GM13977 (cell line): Measurements from ENCODE around the gene ASMTL.
"Not testable (repeated sequence)": the region's sequence is repeated elsewhere in the genome, so short reads cannot be mapped to it uniquely, and the experiment has no call there.

Experiments
- DNase-seq: peaks from one replicate; pipeline ENCODE4 v3.0.0; 2012; ENCODE audit warnings: low spot score
- in situ Hi-C: fragments of 300-500 bp; cut with MboI; formaldehyde crosslinking; loops from one replicate; pipeline ENCODE4 v1.12.0; 2022; ENCODE audit warnings: low sequenced_read_pairs, low pct_unique_long_range_greater_than_20kb, mixed read lengths, inconsistent platforms; ENCODE audit not compliant: unreplicated experiment
- TF ChIP-seq, protein P1 (sequence below): IDR thresholded peaks from 2 replicates; pipeline ENCODE4 v1.5.1; 2012; ENCODE audit warnings: mild to moderate bottlenecking, control low read depth; ENCODE audit not compliant: insufficient read depth; ENCODE audit errors: extremely low read depth, missing control alignments

The ASMTL gene

DNA sequence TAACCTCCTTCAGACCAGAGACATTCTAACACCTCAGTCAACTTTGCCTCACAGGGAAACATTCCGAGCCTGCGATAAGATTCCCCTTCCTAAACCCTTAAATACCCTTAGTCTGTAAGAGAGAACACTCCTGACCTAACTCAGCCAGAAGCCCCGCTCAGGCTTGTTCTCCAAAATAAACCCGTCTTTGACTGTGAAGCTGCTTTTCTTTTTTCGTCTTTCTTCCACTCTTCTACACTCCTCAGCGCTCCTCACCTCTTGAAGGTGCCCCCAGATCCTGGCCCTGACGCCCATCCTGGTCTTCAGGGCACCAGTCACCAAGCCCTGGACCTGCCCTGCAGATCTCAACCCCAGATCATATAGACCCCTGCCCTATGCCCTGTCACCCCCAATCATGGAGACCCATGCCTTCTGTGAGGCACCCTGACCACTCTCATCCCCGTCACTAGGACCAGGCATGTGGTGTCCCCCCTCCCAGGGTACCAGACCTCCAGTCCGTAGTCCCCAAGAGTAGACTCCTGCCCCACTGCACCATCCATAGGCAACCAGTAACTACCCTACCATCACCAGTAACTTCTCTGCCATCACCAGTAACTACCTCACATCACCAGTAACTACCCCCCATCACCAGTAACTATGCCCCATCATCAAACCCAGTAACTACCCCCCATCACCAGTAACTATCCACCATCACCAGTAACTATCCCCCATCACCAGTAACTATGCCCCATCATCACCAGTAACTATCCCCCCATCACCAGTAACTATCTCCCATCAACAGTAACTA, 3.5 kb downstream of the ASMTL start:
- in situ Hi-C loops = no loop called here
- TF ChIP-seq, protein P1, sequence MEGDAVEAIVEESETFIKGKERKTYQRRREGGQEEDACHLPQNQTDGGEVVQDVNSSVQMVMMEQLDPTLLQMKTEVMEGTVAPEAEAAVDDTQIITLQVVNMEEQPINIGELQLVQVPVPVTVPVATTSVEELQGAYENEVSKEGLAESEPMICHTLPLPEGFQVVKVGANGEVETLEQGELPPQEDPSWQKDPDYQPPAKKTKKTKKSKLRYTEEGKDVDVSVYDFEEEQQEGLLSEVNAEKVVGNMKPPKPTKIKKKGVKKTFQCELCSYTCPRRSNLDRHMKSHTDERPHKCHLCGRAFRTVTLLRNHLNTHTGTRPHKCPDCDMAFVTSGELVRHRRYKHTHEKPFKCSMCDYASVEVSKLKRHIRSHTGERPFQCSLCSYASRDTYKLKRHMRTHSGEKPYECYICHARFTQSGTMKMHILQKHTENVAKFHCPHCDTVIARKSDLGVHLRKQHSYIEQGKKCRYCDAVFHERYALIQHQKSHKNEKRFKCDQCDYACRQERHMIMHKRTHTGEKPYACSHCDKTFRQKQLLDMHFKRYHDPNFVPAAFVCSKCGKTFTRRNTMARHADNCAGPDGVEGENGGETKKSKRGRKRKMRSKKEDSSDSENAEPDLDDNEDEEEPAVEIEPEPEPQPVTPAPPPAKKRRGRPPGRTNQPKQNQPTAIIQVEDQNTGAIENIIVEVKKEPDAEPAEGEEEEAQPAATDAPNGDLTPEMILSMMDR = no peak
- DNase-seq = peak; percentile 2

DNA sequence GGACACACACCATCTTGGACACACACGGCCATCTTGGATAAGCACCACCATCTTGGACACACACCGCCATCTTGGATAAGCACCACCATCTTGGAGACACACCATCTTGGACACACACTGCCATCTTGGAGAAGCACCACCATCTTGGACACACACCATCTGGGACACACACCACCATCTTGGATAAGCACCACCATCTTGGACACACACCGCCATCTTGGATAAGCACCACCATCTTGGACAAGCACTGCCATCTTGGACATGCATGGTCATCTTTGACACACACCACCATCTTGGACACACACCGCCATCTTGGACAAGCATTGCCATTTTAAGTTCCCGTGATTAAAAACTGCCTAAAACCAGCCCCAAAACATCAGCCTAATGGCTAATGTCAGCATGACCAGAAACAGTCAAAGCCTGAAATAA, 4.1 kb downstream of the ASMTL start:
- in situ Hi-C loops, DNase-seq: not testable (repeated sequence)

DNA sequence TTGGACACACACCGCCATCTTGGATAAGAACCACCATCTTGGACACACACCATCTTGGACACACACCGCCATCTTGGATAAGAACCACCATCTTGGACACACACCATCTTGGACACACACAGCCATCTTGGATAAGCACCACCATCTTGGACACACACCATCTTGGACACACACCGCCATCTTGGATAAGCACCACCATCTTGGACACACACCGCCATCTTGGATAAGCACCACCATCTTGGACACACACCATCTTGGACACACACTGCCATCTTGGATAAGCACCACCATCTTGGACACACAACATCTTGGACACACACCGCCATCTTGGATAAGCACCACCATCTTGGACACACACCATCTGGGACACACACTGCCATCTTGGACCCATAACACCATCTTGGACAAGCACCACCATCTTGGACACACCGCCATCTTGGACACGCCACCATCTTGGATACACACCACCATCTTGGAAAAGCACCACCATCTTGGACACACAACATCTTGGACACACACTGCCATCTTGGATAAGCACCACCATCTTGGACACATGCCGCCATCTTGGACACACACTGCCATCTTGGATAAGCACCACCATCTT, 4.6 kb downstream of the ASMTL start:
- in situ Hi-C loops = not testable (repeated sequence)

DNA sequence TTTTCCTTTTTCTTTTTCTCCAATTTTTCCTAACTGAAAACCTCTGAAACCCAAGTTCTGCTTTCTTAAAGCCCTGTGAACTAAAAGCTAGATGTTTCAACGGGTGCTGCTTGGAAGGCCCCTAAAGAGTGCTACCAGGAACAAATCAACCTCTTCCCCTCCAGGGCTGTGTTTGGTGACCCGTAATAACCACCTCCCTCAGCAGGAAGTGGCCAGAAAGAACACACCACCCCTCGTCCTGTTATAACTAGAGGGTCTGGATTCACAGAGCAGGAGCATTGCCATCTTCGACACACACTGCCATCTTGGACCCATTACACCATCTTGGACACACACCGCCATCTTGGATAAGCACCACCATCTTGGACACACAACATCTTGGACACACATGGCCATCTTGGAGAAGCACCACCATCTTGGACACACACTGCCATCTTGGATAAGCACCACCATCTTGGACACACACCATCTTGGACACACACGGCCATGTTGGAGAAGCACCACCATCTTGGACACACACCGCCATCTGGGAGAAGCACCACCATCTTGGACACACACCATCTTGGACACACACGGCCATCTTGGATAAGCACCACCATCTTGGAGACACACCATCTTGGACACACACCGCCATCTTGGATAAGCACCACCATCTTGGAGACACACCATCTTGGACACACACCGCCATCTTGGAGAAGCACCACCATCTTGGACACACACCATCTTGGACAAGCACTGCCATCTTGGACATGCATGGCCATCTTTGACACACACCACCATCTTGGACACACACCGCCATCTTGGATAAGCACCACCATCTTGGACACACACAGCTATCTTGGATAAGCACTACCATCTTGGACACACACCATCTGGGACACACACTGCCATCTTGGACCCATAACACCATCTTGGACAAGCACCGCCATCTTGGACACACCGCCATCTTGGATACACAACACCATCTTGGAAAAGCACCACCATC, 5.4 kb downstream of the ASMTL start:
- in situ Hi-C loops, DNase-seq: not testable (repeated sequence)

More for the DNA sequence above, 4.6 kb downstream of the ASMTL start:
- DNase-seq = not testable (repeated sequence)

DNA sequence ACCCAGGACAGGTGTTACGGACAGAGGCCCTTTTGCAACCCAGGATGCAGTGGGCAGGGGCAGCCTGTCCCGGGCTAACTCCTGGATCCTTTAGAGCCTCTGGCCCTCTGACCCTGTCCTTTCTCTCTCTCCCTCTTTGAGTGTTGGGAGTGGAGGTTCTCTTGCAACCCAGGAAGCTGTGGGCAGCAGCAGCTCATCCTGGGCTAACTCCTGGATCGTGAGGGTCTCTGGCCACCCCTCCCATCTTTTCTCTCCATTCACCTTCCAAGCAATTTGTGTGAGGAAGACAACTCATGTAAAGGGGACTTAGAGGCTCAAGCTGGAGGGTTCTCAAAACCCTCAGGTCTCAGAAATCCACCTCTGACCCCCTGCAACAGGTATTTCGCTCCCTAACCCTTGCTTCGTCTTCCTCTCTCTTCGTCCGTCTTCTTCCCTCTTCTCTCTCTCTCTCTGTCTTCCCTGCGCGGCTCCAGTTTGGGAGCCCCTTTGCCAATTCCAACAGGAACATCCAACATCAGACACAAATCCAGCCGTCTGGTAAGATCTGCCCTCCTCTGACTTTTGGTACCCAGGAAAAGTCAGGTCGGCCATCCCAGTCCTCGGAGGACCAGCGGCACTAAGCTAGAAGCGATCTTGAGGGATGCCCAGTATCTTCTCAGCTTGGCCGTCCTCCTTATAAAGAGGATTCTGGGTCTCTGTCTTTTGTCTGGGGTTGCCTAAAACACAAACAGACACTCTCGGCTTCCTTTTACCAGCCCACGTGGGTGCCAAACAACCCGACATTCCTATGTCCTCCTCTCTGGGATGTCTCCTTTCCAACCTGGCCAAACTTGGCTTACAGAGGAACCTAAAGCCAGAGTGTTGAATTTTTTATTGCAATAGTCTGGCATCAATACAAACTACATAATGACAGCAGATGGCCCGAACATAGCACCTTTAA, 7.9 kb downstream of the ASMTL start:
- DNase-seq = no peak
- in situ Hi-C loops = no loop called here
- TF ChIP-seq, protein P1 = no peak

DNA sequence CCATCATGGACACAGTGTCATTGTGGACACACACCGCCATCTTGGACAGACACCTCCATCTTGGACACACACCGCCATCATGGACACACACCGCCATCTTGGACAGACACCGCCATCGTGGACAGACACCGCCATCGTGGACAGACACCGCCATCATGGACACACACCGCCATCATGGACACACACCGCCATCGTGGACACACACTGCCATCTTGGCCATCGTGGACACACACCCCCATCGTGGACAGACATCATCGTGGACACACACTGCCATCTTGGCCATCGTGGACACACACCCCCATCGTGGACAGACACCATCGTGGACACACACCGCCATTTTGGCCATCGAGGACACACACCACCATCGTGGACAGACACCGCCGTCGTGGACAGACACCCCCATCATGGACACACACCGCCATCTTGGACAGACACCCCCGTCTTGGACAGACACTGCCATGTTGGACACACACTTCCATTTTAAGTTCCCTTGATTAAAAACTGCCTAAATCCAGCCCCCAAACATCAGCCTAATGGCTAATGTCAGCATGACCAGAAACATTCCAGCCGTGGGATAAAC, 9.1 kb downstream of the ASMTL start:
- no peak for DNase-seq
- in situ Hi-C loops = no loop called here
- TF ChIP-seq, protein P1 = no peak

DNA sequence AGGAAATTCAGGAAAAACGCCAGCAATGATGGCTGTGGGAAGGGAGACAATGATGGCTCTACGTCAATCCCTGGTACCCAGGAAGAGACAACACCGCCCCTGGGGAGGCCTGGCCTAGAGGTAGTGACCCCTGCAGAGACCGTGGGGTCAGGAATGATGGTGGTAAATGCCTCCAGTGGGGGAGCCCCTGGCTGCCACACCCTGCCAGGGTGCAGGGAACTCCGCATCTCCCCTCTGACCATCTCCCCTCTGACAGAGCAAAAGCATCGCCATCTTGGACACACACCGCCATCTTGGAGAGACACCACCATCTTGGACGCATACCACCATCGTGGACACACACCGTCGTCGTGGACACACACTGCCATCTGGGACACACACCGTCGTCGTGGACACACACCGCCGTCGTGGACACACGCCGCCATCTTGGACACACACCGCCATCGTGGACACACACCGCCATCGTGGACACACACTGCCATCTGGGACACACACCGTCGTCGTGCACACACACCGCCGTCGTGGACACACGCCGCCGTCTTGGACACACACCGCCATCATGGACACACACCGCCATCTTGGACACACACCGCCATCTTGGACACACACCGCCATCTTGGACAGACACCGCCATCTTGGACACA, 9.9 kb downstream of the ASMTL start:
- in situ Hi-C loops = no loop called here
- TF ChIP-seq, protein P1 = no peak
- DNase-seq = no peak
